ENCODE data around the gene SLC2A3. TPM values are rescaled to one million over a fixed set of nuclear protein-coding genes. Genes with fewer than 3 reads are reported as not detected.
"Not testable (repeated sequence)": the region's sequence is repeated elsewhere in the genome, so short reads cannot be mapped to it uniquely, and the experiment has no call there.

SLC2A3 gene
- total and polyA plus RNA-seq, 2 experiments from 2014 or later: 267 to 363 TPM

- no peaks in the 10 kb centered on the region for H3K4me1 ChIP-seq (ENCODE audit: low read depth)
- no peak overlapping the region for H3K4me3 ChIP-seq
- peaks cover 89% of the 10 kb centered on the region for H3K36me3 ChIP-seq
- TF ChIP-seq, protein P1, sequence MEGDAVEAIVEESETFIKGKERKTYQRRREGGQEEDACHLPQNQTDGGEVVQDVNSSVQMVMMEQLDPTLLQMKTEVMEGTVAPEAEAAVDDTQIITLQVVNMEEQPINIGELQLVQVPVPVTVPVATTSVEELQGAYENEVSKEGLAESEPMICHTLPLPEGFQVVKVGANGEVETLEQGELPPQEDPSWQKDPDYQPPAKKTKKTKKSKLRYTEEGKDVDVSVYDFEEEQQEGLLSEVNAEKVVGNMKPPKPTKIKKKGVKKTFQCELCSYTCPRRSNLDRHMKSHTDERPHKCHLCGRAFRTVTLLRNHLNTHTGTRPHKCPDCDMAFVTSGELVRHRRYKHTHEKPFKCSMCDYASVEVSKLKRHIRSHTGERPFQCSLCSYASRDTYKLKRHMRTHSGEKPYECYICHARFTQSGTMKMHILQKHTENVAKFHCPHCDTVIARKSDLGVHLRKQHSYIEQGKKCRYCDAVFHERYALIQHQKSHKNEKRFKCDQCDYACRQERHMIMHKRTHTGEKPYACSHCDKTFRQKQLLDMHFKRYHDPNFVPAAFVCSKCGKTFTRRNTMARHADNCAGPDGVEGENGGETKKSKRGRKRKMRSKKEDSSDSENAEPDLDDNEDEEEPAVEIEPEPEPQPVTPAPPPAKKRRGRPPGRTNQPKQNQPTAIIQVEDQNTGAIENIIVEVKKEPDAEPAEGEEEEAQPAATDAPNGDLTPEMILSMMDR (IDR thresholded peaks at IDR 0.05; ENCODE audit: low read depth, low read length): no peak
- H3K27ac ChIP-seq: peak overlapping the region; percentile 80
- no peaks in the 10 kb centered on the region for H3K9me3 ChIP-seq (ENCODE audit: low read depth)
- H3K27me3 ChIP-seq: no peaks in the 10 kb centered on the region
- no peak for DNase-seq (ENCODE audit: low read depth in 1 of 2, low spot score in 1 of 2)
These were observed 12.4 kb downstream of the SLC2A3 start for GRCh38 chr12:7923241-7924236.

DNA sequence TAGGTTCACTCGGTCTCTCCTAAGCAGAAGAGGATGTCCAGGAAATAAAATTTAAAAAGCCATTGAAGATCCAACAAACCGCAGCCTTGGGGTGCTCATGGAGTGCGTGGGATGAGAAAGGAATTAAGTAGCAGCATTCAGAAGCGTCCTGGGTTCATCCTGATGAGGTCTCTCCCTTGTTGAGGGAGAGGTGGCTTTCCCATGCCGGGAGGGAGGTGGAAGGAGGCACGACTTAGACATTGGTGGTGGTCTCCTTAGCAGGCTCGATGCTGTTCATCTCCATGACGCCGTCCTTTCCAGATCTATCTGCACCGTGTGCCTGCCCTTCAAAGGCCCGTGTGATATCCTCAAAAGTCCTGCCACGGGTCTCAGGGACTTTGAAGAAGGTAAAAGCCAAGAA, 14.8 kb downstream of the SLC2A3 start:
- not testable (repeated sequence) for H3K27me3 ChIP-seq; H3K4me1 ChIP-seq (ENCODE audit: low read depth); DNase-seq (ENCODE audit: low read depth in 1 of 2, low spot score in 1 of 2); H3K9me3 ChIP-seq (ENCODE audit: low read depth); H3K4me3 ChIP-seq; H3K27ac ChIP-seq
- H3K36me3 ChIP-seq: peaks cover 66% of the 10 kb centered on the region

GRCh38 chr12:7918268-7918590, 17.8 kb downstream of the SLC2A3 start:
- H3K27ac ChIP-seq: peak overlapping the region; percentile 57
- H3K9me3 ChIP-seq (ENCODE audit: low read depth); H3K4me1 ChIP-seq (ENCODE audit: low read depth); H3K4me3 ChIP-seq; H3K27me3 ChIP-seq; DNase-seq (ENCODE audit: low read depth in 1 of 2, low spot score in 1 of 2): not testable (repeated sequence)
- peaks cover 44% of the 10 kb centered on the region for H3K36me3 ChIP-seq

DNA sequence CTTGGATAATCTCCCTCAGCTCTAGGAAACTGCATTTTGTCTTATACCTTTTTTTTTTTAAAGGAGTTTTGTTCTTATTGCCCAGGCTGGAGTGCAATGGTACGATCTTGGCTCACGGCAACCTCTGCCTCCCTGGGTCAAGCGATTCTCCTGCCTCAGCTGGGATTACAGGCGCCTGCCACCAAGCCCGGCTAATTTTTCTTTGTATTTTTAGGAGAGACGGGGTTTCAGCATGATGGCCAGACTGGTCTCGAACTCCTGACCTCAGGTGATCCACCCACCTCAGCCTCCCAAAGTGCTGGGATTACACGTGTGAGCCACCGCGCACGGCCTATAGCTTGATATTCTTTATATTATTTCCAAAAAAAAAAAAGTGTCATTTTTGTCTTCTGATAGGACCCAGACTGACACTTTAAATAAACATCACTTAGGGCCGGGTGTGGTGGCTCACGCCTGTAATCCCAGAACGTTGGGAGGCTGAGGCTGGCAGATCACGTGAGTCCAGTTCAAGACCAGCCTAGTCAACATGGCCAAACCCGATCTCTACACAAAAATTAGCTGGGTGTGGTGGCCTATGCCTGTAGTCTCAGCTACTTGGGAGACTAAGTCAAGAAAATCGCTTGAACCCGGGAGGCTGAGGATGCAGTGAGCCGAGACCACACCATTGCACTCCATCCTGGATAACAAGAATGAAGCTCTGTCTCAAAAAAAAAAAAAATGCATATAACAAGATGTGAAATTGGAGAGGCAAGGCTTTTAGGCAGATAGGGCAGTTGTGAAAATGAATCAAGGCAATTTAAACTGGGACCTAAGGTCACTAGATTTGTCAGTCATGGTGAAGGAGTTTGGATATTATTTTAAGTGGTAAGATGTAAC, 18.4 kb downstream of the SLC2A3 start:
- Histone ChIP-seq H3K27ac (peak overlapping the region; percentile 57), H3K27me3 (no peaks in the 10 kb centered on the region), H3K36me3 (peaks cover 38% of the 10 kb centered on the region), H3K4me3 (no peak overlapping the region), H3K9me3 (ENCODE audit: low read depth) (no peaks in the 10 kb centered on the region), H3K4me1 (ENCODE audit: low read depth) (no peaks in the 10 kb centered on the region)
- no peak for DNase-seq (ENCODE audit: low read depth in 1 of 2, low spot score in 1 of 2)
- TF ChIP-seq, protein P1 (IDR thresholded peaks at IDR 0.05; ENCODE audit: low read depth, low read length): no peak

GRCh38 chr12:7916936-7917335, 19.1 kb downstream of the SLC2A3 start:
- Histone ChIP-seq H3K4me3 (no peak overlapping the region), H3K36me3 (peaks cover 31% of the 10 kb centered on the region), H3K4me1 (ENCODE audit: low read depth) (no peaks in the 10 kb centered on the region), H3K27ac (peak overlapping the region; percentile 21), H3K27me3 (no peaks in the 10 kb centered on the region), H3K9me3 (ENCODE audit: low read depth) (no peaks in the 10 kb centered on the region)
- TF ChIP-seq, protein P1 (IDR thresholded peaks at IDR 0.05; ENCODE audit: low read depth, low read length): no peak
- no peak for DNase-seq (ENCODE audit: low read depth in 1 of 2, low spot score in 1 of 2)

- peaks cover 20% of the 10 kb centered on the region for H3K36me3 ChIP-seq
- H3K4me1 ChIP-seq (ENCODE audit: low read depth): no peaks in the 10 kb centered on the region
- no peak overlapping the region for H3K27ac ChIP-seq
- H3K9me3 ChIP-seq (ENCODE audit: low read depth): no peaks in the 10 kb centered on the region
- no peaks in the 10 kb centered on the region for H3K27me3 ChIP-seq
- DNase-seq (ENCODE audit: low read depth in 1 of 2, low spot score in 1 of 2): peak in 1 of 2 donors; percentile 12
- H3K4me3 ChIP-seq: no peak overlapping the region
- TF ChIP-seq, protein P1 (IDR thresholded peaks at IDR 0.05; ENCODE audit: low read depth, low read length): no peak
These were observed 20.2 kb downstream of the SLC2A3 start for GRCh38 chr12:7915661-7916403.

DNA sequence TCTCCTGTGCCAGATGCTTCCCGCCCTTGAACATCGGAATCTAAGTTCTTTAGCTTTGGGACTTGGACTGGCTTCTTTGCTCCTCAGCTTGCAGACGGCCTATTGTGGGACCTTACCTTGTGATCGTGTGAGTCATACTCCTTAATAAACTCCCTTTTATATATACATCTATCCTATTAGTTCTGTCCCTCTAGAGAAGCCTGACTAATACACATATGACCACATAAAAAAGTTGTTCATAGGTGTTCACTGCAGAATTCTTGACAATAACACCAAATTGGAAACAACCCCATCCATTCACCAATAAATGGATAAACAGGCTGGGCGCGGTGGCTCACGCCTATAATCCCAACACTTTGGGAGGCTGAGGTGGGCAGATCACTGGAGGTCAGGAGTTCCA, 25.9 kb downstream of the SLC2A3 start:
- not testable (repeated sequence) for H3K27me3 ChIP-seq; H3K27ac ChIP-seq; H3K4me3 ChIP-seq; H3K4me1 ChIP-seq (ENCODE audit: low read depth); H3K36me3 ChIP-seq; H3K9me3 ChIP-seq (ENCODE audit: low read depth); DNase-seq (ENCODE audit: low read depth in 1 of 2, low spot score in 1 of 2)
